K562 (cell line): ENCODE measurements around the gene PHF3. TPM values are rescaled to one million over a fixed set of nuclear protein-coding genes. Genes with fewer than 3 reads are reported as not detected.

Experiments
- ATAC-seq: fragments of 200-7000 bp; cut with Tn5 transposase; 3 replicates; pipeline ENCODE4 v1.9.1; 2020; ENCODE audit warnings: moderate library complexity
- BruUV-seq: library from RNA; stranded (reverse); fragments of 400-500 nt; replicated peaks from 2 replicates; lab custom pipeline; 2021; lab: Mats Ljungman, UMichigan
- CTCF ChIA-PET: fragments of 300-600 bp; formaldehyde crosslinking; extraction: SDS; loops from one replicate; lab custom pipeline; 2021; ENCODE audit warnings: low intra/inter-chr PET ratio; lab: Yijun Ruan, JAX
- POLR2A ChIA-PET: fragments of 300-600, 350-650 bp; sonication (Branson Sonifier 250); formaldehyde crosslinking; extraction: SDS; loops from one replicate; lab custom pipeline; 2021; ENCODE audit warnings: antibody characterized with exemption, inconsistent platforms; lab: Yijun Ruan, JAX
- DNase-seq, 4 experiments: peaks; one replicate each; pipeline versions ENCODE4 v3.0.0 to v3.0.0-alpha.2; 2011 to 2018; ENCODE audit warnings: low spot score in 3 of 4, mixed read lengths in 3 of 4; ENCODE audit errors: extremely low read depth in 1 of 4
- FAIRE-seq: peaks from 2 replicates; lab custom pipeline; 2011; peaks lifted over from hg19 to GRCh38; lab: Jason Lieb, UNC
- H2AFZ ChIP-seq: 2 replicates; pipeline ENCODE4 v1.6.0; 2011; ENCODE audit warnings: low read depth, low read length, control low read depth, inconsistent platforms
- H3K27ac ChIP-seq: fragments of 200-600 bp; 3 replicates; pipeline ENCODE4 v1.8.0; 2011; ENCODE audit warnings: low read depth, mild to moderate bottlenecking, control low read depth, inconsistent platforms, low read length, moderate library complexity, mixed read lengths; ENCODE audit errors: extremely low read depth
- H3K27me3 ChIP-seq, 2 experiments: fragments of 300-600 bp in 1 of 2; 2 replicates in 1 of 2; 3 replicates in 1 of 2; pipeline versions ENCODE4 v1.6.0 to v1.8.0; 2011; ENCODE audit warnings: inconsistent platforms in 2 of 2, low read length in 2 of 2, mild to moderate bottlenecking in 1 of 2, mixed read lengths in 1 of 2, moderate library complexity in 1 of 2; ENCODE audit not compliant: control insufficient read depth in 2 of 2, insufficient read depth in 2 of 2
- H3K36me3 ChIP-seq: fragments of 300-600 bp; 3 replicates; pipeline ENCODE4 v1.8.0; 2011; ENCODE audit warnings: mild to moderate bottlenecking, low read length, inconsistent platforms; ENCODE audit not compliant: control insufficient read depth, insufficient read depth
- H3K4me1 ChIP-seq, 2 experiments: fragments of 200-600 bp in 1 of 2; replicated peaks in 1 of 2; 2 replicates in 1 of 2; 3 replicates in 1 of 2; pipeline versions ENCODE4 v1.5.1 to v1.8.0; 2011; ENCODE audit warnings: inconsistent platforms in 2 of 2, low read length in 2 of 2, mild to moderate bottlenecking in 1 of 2, mixed read lengths in 1 of 2, moderate library complexity in 1 of 2; ENCODE audit not compliant: control insufficient read depth in 2 of 2, insufficient read depth in 2 of 2
- H3K4me2 ChIP-seq: 2 replicates; pipeline ENCODE4 v1.6.1; 2011; ENCODE audit warnings: low read length, control low read depth, inconsistent platforms, mixed read lengths; ENCODE audit not compliant: insufficient read depth
- H3K4me3 ChIP-seq: fragments of 200-600 bp; sonication (generic), shearing (Covaris generic); 2 replicates; pipeline ENCODE4 v1.5.1; 2016; ENCODE audit warnings: control low read depth, inconsistent platforms
- H3K79me2 ChIP-seq: fragments of 200-600 bp; 3 replicates; pipeline ENCODE4 v1.8.0; 2011; ENCODE audit warnings: low read length, inconsistent platforms; ENCODE audit not compliant: control insufficient read depth, insufficient read depth
- H3K9ac ChIP-seq, 2 experiments: 2 replicates each; pipeline versions ENCODE4 v1.6.0 to v1.6.1; 2011; ENCODE audit warnings: low read depth in 2 of 2, low read length in 2 of 2, control low read depth in 1 of 2, inconsistent platforms in 1 of 2, mild to moderate bottlenecking in 1 of 2, mixed read lengths in 1 of 2; ENCODE audit not compliant: insufficient read depth in 1 of 2
- H3K9me1 ChIP-seq: one replicate; pipeline ENCODE4 v1.6.0; 2011; ENCODE audit warnings: inconsistent platforms, mild to moderate bottlenecking, low read length, moderate library complexity; ENCODE audit not compliant: control insufficient read depth, insufficient read depth
- H3K9me3 ChIP-seq: replicated peaks from 2 replicates; pipeline ENCODE4 v1.5.1; 2011; ENCODE audit warnings: low read depth, low read length, inconsistent platforms; ENCODE audit not compliant: control insufficient read depth, insufficient read depth
- H4K20me1 ChIP-seq: replicated peaks from 2 replicates; pipeline ENCODE4 v1.6.1; 2011; ENCODE audit warnings: low read length, inconsistent platforms, mixed read lengths; ENCODE audit not compliant: control insufficient read depth, insufficient read depth
- ETV6 ChIP-seq, 3 experiments: fragments of 150-350 bp in 1 of 3; sonication (generic) in 1 of 3; formaldehyde crosslinking in 1 of 3; IDR thresholded peaks; 2 replicates each; pipeline versions ENCODE4 v1.6.1 to v1.8.0; 2014 to 2022; ENCODE audit warnings: borderline replicate concordance in 2 of 3, low read depth in 2 of 3, antibody characterized with exemption in 1 of 3, low read length in 1 of 3, mild to moderate bottlenecking in 1 of 3, missing genetic modification reagents in 1 of 3
- FIP1L1 ChIP-seq: fragments of 200-400 bp; formaldehyde crosslinking; IDR thresholded peaks from 2 replicates; pipeline ENCODE4 v1.6.1; 2018; ENCODE audit warnings: mild to moderate bottlenecking, low read depth, low read length; ENCODE audit not compliant: poor library complexity, severe bottlenecking
- FOXP4 ChIP-seq: sonication (generic); formaldehyde crosslinking; IDR thresholded peaks from 2 replicates; pipeline ENCODE4 v1.8.0; 2022; ENCODE audit warnings: mild to moderate bottlenecking, missing genetic modification reagents, borderline replicate concordance
- HDAC1 ChIP-seq, 2 experiments: fragments of 450-650 bp; IDR thresholded peaks; 2 replicates each; pipeline ENCODE4 v1.6.1; 2016 to 2017; ENCODE audit warnings: inconsistent platforms in 1 of 2, mild to moderate bottlenecking in 1 of 2, moderate library complexity in 1 of 2
- HMGN3 ChIP-seq: IDR thresholded peaks from 2 replicates; pipeline ENCODE4 v1.6.1; 2011; ENCODE audit warnings: borderline replicate concordance, low read depth, mild to moderate bottlenecking, mixed read lengths, low read length; ENCODE audit not compliant: insufficient read length; ENCODE audit errors: extremely low read depth
- LCOR ChIP-seq: sonication (generic); formaldehyde crosslinking; IDR thresholded peaks from 2 replicates; pipeline ENCODE4 v1.8.0; 2022; ENCODE audit warnings: mild to moderate bottlenecking, missing genetic modification reagents
- MAFF ChIP-seq: IDR thresholded peaks from 2 replicates; pipeline ENCODE4 v1.6.1; 2012; ENCODE audit warnings: low read length, improper control_type of control experiment
- PCBP1 ChIP-seq: fragments of 200-400 bp; formaldehyde crosslinking; IDR thresholded peaks from 2 replicates; pipeline ENCODE4 v1.6.1; 2018; ENCODE audit warnings: mild to moderate bottlenecking, low read depth, low read length; ENCODE audit not compliant: poor library complexity, severe bottlenecking
- RAD21 ChIP-seq, 2 experiments: fragments of 250-450 bp in 1 of 2; fragments of 450-650 bp in 1 of 2; sonication (Bioruptor Pico) in 1 of 2; formaldehyde crosslinking in 1 of 2; IDR thresholded peaks in 1 of 2; conservative IDR thresholded peaks in 1 of 2; 2 replicates each; pipeline versions ENCODE4 v1.4.0 to v1.8.0; 2020 to 2022; ENCODE audit warnings: mild to moderate bottlenecking in 2 of 2, moderate library complexity in 1 of 2
- SP1 ChIP-seq: sonication (generic); formaldehyde crosslinking; IDR thresholded peaks from 2 replicates; pipeline ENCODE4 v1.8.1; 2022; ENCODE audit warnings: mild to moderate bottlenecking, missing genetic modification reagents
- TFE3 ChIP-seq: fragments of 450-650 bp; formaldehyde crosslinking; IDR thresholded peaks from 2 replicates; pipeline ENCODE4 v1.4.0; 2020; ENCODE audit warnings: mild to moderate bottlenecking, mixed read lengths
- XRCC4 ChIP-seq: IDR thresholded peaks from one replicate; pipeline ENCODE4 v1.6.1; 2011; ENCODE audit not compliant: insufficient read depth, insufficient read length; ENCODE audit errors: extremely low read depth
- ZNF197 ChIP-seq: fragments of 200-800 bp; sonication (Bioruptor generic); IDR thresholded peaks from 2 replicates; pipeline ENCODE4 v1.6.1; 2016; ENCODE audit warnings: low read depth, missing genetic modification characterization, missing compliant biosample characterization
- ZNF316 ChIP-seq: fragments of 450-650 bp; IDR thresholded peaks from 2 replicates; pipeline ENCODE4 v1.6.1; 2016
- WGBS: fragments of 100-300 bp; shearing (Covaris generic); methylation state at CpG from one replicate; pipeline ENCODE4 v1.1.6; 2016; ENCODE audit warnings: low coverage, mixed read lengths; ENCODE audit not compliant: insufficient coverage; ENCODE audit errors: missing lambda C conversion rate; 5-methylcytosine and 5-hydroxymethylcytosine counted together
- in situ Hi-C: fragments of 300-500 bp; cut with MboI; formaldehyde crosslinking; loops from 4 replicates; pipeline ENCODE4 v1.15.0; 2018; ENCODE audit warnings: inconsistent platforms, mixed read lengths
- intact Hi-C: fragments of 100-400 bp; cut with micrococcal nuclease; formaldehyde crosslinking; loops from 2 replicates; pipeline ENCODE4 v1.14.2; 2022
- polyA plus RNA-seq, 8 experiments: library from polyadenylated mRNA; depleted of rRNA in 4 of 8; stranded (reverse) in 5 of 8; unstranded in 3 of 8; fragments of >200 nt; fragmentation: Nextera tagmentation in 2 of 8; fragmentation: Illumina TruSeq in 1 of 8; extraction: Ambion mirVana in 2 of 8; extraction: Trizol in 1 of 8; gene quantifications; 2 replicates each; pipeline versions ENCODE4 v1.2.1 to v1.2.3, GENCODE V29; 2011 to 2014; ENCODE audit warnings: inconsistent platforms in 1 of 8, missing spikeins in 1 of 8
- total RNA-seq, 7 experiments: library from RNA; depleted of rRNA in 6 of 7; stranded (reverse); fragments of >200 nt in 6 of 7; fragmentation: Illumina TruSeq in 2 of 7; extraction: Trizol in 2 of 7; gene quantifications; 2 replicates each; pipeline versions ENCODE4 v1.2.1 to v1.2.3, GENCODE V29; 2011 to 2021; ENCODE audit warnings: low replicate concordance in 1 of 7

Gene PHF3
- total and polyA plus RNA-seq, 9 of the 15 experiments (the other 6 are each of a cell fraction or from before 2014, with no cell fraction given) = 8.1 to 51.2 (median 30.9) TPM

- ChIA-PET POLR2A (interaction anchor here (2.3 kb wide), 1 partner anchor 9 kb away, joined by 9 read pairs; no protein-coding TSS in a partner anchor), CTCF (interaction anchor here (1.1 kb wide), 1 partner anchor 170 kb away, joined by 3 read pairs; no protein-coding TSS in a partner anchor)
- H2AFZ ChIP-seq = peak overlapping the region; percentile 64
- no peak overlapping the region for H3K27ac ChIP-seq
- intact Hi-C loops = loop anchor here (10.0 kb wide), 1 partner anchor 132 kb away; no protein-coding TSS in a partner anchor
- H3K27me3 ChIP-seq = no peaks in the 10 kb centered on the region
- no peak overlapping the region for H3K9ac ChIP-seq
- no peak for TF ChIP-seq SP1 (CRISPR knock-in tag)
- no peak for TF ChIP-seq ETV6 (IDR thresholded peaks at IDR 0.05; ENCODE audit: borderline replicate concordance in 1 of 2, low read depth in 2 of 2, low read length in 1 of 2)
- TF ChIP-seq ETV6 (CRISPR knock-in tag; IDR thresholded peaks at IDR 0.05; ENCODE audit: borderline replicate concordance) = no peak
- TF ChIP-seq PCBP1 = no peak
- no peak for TF ChIP-seq FOXP4 (CRISPR knock-in tag)
- no peak for TF ChIP-seq ZNF316
- TF ChIP-seq TFE3 = no peak
- no peak for TF ChIP-seq FIP1L1
- no peak for TF ChIP-seq HMGN3
- TF ChIP-seq RAD21 (CRISPR knock-in tag; conservative IDR thresholded peaks at IDR 0.05 in 1 of 2, IDR thresholded peaks at IDR 0.05 in 1 of 2) = no peak
- no peak for TF ChIP-seq HDAC1 (IDR thresholded peaks at IDR 0.05)
- no peak for TF ChIP-seq XRCC4
- no peak for TF ChIP-seq ZNF197 (CRISPR knock-in tag)
- TF ChIP-seq MAFF = no peak
- no peak for TF ChIP-seq LCOR (CRISPR knock-in tag)
- no peaks in the 10 kb centered on the region for H3K9me1 ChIP-seq
- no peaks in the 10 kb centered on the region for H3K79me2 ChIP-seq
- no peaks in the 10 kb centered on the region for H3K9me3 ChIP-seq
- H3K36me3 ChIP-seq = no peaks in the 10 kb centered on the region
- no peaks in the 10 kb centered on the region for H4K20me1 ChIP-seq
- H3K4me2 ChIP-seq = no peak overlapping the region
- ATAC-seq = no peak; the same call in 2 of the 3 replicates
- no peak overlapping the region for H3K4me3 ChIP-seq
- DNase-seq = no peak
- no TSS peak for BruUV-seq
- in situ Hi-C loops = no loop called here
- peaks cover 0 to 3% of the 10 kb centered on the region in 2 experiments; a peak in 3 of 5 replicates for H3K4me1 ChIP-seq
- no peak for FAIRE-seq
- 45% methylated on average over 7 of the region's 7 CpGs for WGBS
Observed at GRCh38 chr6:63592886-63593285, 42.7 kb upstream of the PHF3 start.
